ENCODE results near the gene FAM229A.
A peak's percentile ranks its signal among the peaks of the same experiment; 100 is the strongest.

The FAM229A gene

DNA sequence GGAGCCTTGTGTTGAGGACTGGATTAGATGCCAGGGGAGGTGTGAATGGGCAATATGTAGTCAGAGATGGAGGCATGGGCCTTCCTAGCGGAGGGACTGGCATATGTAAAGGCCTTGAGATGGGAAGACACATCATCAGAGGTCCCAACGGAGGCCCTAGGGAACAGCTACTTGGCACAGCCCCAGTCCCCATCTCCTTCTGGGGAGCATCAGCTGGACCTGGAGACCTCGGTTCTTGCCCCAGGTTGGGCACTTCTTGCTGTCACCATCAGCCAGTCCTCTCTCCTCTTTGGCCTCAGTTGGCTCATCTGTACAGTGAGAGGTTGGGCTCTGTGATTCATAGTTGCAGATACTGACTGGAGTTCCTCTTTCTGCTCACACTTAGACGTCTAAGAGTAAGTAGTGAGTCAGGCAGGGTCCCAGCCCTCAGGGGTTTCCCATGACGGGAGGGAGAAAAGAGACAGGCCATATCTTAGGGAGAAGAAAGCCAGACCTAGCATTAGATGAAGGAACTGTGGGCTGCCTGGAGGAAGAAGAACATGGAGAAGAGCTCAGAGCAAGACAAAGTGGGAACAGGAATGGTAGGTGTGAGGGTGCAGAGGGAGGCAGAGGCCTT is 22.8 kb downstream of the FAM229A start:
- in situ Hi-C loops (cut with MboI; ENCODE audit: low sequenced_read_pairs, unreplicated experiment): no loop called here
- TF ChIP-seq, protein P1, sequence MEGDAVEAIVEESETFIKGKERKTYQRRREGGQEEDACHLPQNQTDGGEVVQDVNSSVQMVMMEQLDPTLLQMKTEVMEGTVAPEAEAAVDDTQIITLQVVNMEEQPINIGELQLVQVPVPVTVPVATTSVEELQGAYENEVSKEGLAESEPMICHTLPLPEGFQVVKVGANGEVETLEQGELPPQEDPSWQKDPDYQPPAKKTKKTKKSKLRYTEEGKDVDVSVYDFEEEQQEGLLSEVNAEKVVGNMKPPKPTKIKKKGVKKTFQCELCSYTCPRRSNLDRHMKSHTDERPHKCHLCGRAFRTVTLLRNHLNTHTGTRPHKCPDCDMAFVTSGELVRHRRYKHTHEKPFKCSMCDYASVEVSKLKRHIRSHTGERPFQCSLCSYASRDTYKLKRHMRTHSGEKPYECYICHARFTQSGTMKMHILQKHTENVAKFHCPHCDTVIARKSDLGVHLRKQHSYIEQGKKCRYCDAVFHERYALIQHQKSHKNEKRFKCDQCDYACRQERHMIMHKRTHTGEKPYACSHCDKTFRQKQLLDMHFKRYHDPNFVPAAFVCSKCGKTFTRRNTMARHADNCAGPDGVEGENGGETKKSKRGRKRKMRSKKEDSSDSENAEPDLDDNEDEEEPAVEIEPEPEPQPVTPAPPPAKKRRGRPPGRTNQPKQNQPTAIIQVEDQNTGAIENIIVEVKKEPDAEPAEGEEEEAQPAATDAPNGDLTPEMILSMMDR (IDR thresholded peaks at IDR 0.05; ENCODE audit: borderline replicate concordance, control extremely low read depth, extremely low read depth, insufficient read depth, missing control alignments): no peak
- peak; percentile 73 for DNase-seq (ENCODE audit: low spot score)

DNA sequence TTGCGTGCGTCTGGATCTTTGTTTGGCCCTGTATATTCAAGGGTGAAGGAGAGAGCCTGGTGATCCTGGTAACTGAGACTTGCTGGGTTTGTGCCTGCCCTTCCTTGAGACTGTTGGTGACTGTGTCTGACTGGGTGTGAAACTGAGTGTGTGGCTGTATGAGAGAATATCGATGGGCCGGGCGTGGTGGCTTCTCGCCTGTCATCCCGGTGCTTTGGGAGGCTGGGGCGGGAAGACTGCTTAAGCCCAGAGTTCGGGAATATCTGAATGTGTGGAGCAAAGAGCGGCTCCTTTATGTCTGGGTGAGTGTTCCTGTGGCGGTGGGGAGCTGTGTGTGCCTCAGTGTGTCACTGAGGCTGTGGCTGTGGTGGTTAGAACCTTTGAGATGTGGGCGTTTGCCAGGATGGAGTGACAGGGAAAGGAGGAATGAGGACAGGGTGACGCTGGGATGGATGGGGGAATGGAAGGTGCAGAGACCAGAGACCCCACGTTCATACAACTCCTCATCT is 23.6 kb downstream of the FAM229A start:
- DNase-seq (ENCODE audit: low spot score): no peak
- in situ Hi-C loops (cut with MboI; ENCODE audit: low sequenced_read_pairs, unreplicated experiment): no loop called here
- TF ChIP-seq, protein P1 (IDR thresholded peaks at IDR 0.05; ENCODE audit: borderline replicate concordance, control extremely low read depth, extremely low read depth, insufficient read depth, missing control alignments): no peak

DNA sequence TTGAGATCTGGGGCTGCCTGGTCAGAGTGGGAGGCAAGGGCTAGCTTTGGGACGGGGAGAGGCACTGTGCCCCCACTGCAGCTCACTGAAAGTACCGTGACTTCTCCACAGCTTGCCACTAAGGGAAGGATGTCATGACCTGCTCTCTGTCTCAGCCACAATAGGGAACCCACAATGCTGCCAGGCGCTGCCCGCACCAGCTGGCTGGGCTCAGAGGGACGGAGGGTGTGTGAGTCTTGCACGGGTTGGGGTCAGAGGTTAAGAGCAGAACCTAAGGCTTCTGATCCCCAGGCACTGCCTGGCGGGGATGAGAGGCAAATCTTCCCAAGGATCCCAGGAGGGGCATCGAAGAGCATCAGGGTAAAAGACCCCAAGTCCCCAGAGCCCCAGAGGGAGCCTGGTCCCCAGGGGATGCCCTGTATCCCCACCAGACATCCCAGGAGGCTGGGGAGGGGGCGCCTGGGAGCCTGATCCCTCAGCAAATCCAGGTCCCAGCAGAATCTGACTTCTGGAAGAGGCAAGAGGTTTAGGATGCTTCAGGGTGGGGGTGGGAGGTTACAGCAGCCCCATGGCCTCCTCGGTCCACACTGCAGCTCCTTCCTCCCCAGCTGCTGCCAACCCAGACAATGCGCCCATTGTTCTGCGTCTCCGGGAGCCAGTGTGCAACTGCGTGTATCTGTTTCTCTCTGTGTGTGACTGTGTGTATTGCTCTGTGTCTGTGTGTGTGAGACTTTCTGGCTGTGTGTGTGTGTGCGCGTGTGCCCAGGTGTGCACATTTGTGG is 24.2 kb downstream of the FAM229A start:
- in situ Hi-C loops (cut with MboI; ENCODE audit: low sequenced_read_pairs, unreplicated experiment): no loop called here
- TF ChIP-seq, protein P1 (IDR thresholded peaks at IDR 0.05; ENCODE audit: borderline replicate concordance, control extremely low read depth, extremely low read depth, insufficient read depth, missing control alignments): no peak
- DNase-seq (ENCODE audit: low spot score): no peak

DNA sequence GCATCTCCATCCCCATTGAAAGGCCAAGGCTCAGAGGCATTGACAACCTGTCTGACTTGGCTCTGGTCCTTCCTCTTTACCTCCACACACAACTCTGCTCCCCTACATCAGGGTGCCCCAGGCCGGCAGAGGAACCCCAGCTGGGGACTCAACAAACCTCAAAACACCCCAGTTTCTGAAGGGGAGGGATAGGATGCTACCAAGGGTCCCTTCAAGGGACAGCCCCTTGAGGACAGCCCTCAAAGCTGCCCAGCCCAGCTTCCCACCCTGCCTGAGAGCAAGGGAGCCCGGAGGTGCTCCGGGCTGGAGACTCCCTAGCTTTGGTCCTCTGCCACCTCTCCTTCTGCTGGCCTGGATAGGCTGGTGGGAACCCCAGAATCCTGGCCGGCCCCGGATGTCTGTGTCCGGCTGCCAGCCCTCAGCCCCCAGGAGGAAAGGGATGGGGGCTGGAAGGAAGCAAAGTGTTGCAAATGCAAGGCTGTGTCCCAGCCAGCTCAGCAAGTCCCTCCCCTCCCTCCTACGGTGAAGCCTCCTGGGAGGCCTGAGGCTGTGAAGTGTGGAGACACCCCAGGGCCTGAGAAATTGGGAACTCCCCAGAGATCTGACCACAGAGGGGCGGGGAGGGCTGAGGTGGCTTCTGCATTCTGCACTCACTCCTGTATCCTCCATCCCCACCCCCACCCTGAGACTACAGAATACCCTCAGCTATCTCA is 25.2 kb downstream of the FAM229A start:
- in situ Hi-C loops (cut with MboI; ENCODE audit: low sequenced_read_pairs, unreplicated experiment): no loop called here
- TF ChIP-seq, protein P1 (IDR thresholded peaks at IDR 0.05; ENCODE audit: borderline replicate concordance, control extremely low read depth, extremely low read depth, insufficient read depth, missing control alignments): no peak
- peak; percentile 86 for DNase-seq (ENCODE audit: low spot score)

DNA sequence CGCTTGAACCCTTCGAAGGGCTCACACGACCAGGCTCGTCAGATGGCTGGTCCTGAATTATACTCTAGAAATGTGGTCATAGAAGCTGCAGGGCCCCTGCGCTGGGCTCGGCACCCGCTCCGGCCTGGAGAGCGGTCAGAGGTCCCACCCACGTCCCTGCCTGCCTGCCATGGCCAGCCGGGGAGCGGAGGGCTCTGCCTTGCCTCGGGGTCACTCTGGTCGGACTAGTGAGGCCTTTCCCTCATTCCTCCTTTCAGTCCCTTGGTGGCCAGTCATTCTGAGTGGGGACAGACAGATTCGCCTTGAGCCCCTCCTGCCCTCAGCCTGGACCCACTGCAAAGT is 25.7 kb downstream of the FAM229A start:
- TF ChIP-seq, protein P1 (IDR thresholded peaks at IDR 0.05; ENCODE audit: borderline replicate concordance, control extremely low read depth, extremely low read depth, insufficient read depth, missing control alignments): no peak
- in situ Hi-C loops (cut with MboI; ENCODE audit: low sequenced_read_pairs, unreplicated experiment): no loop called here
- DNase-seq (ENCODE audit: low spot score): no peak

DNA sequence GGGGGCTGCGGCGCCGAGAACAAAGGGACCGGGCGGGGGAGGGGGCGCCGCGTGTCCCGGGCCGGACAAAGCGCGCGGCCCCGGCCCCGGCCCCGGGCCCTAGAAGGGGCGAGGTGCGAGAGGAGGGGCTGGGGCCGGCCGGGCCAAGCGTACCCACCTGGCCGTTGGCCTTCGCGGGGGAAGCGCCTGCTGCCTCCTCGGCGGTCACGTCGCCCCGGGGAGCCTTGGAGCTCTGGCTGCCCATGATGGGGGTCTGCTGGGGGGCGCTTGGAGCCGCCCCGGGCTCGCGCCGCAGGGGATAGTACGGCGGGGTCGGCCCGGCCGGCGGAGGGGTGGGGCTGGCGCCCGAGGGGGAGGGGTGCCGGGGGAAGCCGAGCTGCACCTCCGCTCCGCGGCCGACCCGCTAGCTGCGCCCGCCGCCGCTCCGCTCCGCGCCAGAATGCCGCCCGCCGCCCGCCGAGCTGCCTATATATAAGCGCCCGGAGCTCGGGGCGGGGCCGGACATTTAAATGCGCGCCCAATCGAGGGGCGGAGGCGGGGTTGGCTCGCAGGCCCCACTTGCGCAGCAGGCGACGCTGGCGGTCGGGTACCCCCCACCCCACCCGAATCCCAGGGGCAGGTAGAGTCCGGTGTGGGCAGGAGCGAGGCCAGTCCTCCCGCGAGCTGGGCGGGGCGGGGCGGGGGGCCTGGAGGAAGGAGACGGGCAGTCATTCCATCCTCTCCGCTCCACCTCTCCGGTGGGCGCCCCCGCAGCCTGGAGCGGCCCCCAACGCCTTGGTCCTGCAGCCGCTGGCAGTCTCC is 26.3 kb downstream of the FAM229A start, which contains the start of gene MARCKSL1:
Gene MARCKSL1, minus strand, starts transcription at position 444 of the 801 bp plus-strand sequence. Its CDS starts 200 bp downstream, at position 244.
- in situ Hi-C loops (cut with MboI; ENCODE audit: low sequenced_read_pairs, unreplicated experiment): no loop called here
- TF ChIP-seq, protein P1 (IDR thresholded peaks at IDR 0.05; ENCODE audit: borderline replicate concordance, control extremely low read depth, extremely low read depth, insufficient read depth, missing control alignments): no peak
- peak; percentile 90 for DNase-seq (ENCODE audit: low spot score)
